PC-3 (cell line): ENCODE data around the gene CCBE1. TPM values are rescaled to one million over a fixed set of nuclear protein-coding genes. Genes with fewer than 3 reads are reported as not detected.

Source experiments
- ATAC-seq: fragments of 200-7000 bp; cut with Tn5 transposase; 2 replicates; pipeline ENCODE4 v1.9.1; 2020; ENCODE audit warnings: mild to moderate bottlenecking, moderate library complexity
- BruUV-seq: library from RNA; stranded (reverse); fragments of 400-500 nt; replicated peaks from 2 replicates; lab custom pipeline; 2021; lab: Mats Ljungman, UMichigan
- CTCF ChIA-PET: fragments of 300-600 bp; sonication (Branson Sonifier 250); formaldehyde crosslinking; loops from one replicate; lab custom pipeline; 2022; ENCODE audit warnings: antibody characterized with exemption; lab: Charles Lee
- POLR2A ChIA-PET: fragments of 300-600 bp; sonication (Branson Sonifier 250); formaldehyde crosslinking; loops from one replicate; lab custom pipeline; 2022; ENCODE audit warnings: antibody characterized with exemption; ENCODE audit not compliant: unreplicated experiment; lab: Charles Lee
- DNase-seq: peaks from one replicate; pipeline ENCODE4 v3.0.0-alpha.2; 2015
- H2AFZ ChIP-seq: fragments of 300-600 bp; sonication (generic); 2 replicates; pipeline ENCODE4 v1.6.0; 2016; ENCODE audit warnings: antibody characterized with exemption, low read length
- H3F3A ChIP-seq: fragments of 300-600 bp; sonication (generic); one replicate; pipeline ENCODE4 v1.6.0; 2017; ENCODE audit warnings: antibody characterized with exemption, low read length, control low read depth, mild to moderate bottlenecking; ENCODE audit not compliant: unreplicated experiment
- H3K27ac ChIP-seq: fragments of 300-600 bp; sonication (generic); 2 replicates; pipeline ENCODE4 v1.5.1; 2016; ENCODE audit warnings: mild to moderate bottlenecking, low read length
- H3K27me3 ChIP-seq: fragments of 300-600 bp; sonication (generic); 2 replicates; pipeline ENCODE4 v1.6.1; 2016; ENCODE audit warnings: low read length, mixed read lengths
- H3K36me3 ChIP-seq: fragments of 300-600 bp; sonication (generic); 2 replicates; pipeline ENCODE4 v1.6.1; 2016; ENCODE audit warnings: low read depth, mixed run types, low read length, mixed read lengths
- H3K4me1 ChIP-seq: fragments of 300-600 bp; sonication (generic); 2 replicates; pipeline ENCODE4 v1.5.1; 2016; ENCODE audit warnings: low read length; ENCODE audit not compliant: insufficient read depth
- H3K4me2 ChIP-seq: fragments of 300-600 bp; sonication (generic); 2 replicates; pipeline ENCODE4 v1.6.0; 2016; ENCODE audit warnings: low read length
- H3K4me3 ChIP-seq: fragments of 300-600 bp; sonication (generic); 2 replicates; pipeline ENCODE4 v1.5.1; 2016; ENCODE audit warnings: mild to moderate bottlenecking, low read length, mixed read lengths
- H3K79me2 ChIP-seq: fragments of 300-600 bp; sonication (generic); 2 replicates; pipeline ENCODE4 v1.6.1; 2017; ENCODE audit warnings: low read length, mixed read lengths
- H3K9ac ChIP-seq: fragments of 300-600 bp; sonication (generic); 2 replicates; pipeline ENCODE4 v1.6.0; 2016; ENCODE audit warnings: mild to moderate bottlenecking, low read length
- H3K9me2 ChIP-seq: fragments of 300-600 bp; sonication (generic); replicated peaks from 2 replicates; pipeline ENCODE4 v1.6.1; 2016; ENCODE audit warnings: mixed run types, low read length, mixed read lengths
- H3K9me3 ChIP-seq: fragments of 300-600 bp; sonication (generic); 2 replicates; pipeline ENCODE4 v1.6.1; 2016; ENCODE audit warnings: low read length, mixed read lengths
- H4K20me1 ChIP-seq: fragments of 300-600 bp; sonication (generic); 2 replicates; pipeline ENCODE4 v1.6.1; 2016; ENCODE audit warnings: low read length, mixed read lengths
- CTCF ChIP-seq: fragments of 300-600 bp; sonication (generic); conservative IDR thresholded peaks from 2 replicates; pipeline ENCODE4 v1.5.1; 2017; ENCODE audit warnings: antibody characterized with exemption, low read depth, mild to moderate bottlenecking, low read length
- EZH2 ChIP-seq: fragments of 300-600 bp; sonication (generic); IDR thresholded peaks from one replicate; pipeline ENCODE4 v1.6.1; 2017; ENCODE audit warnings: antibody characterized with exemption, mild to moderate bottlenecking, low read length; ENCODE audit not compliant: unreplicated experiment
- EZH2phosphoT487 ChIP-seq: fragments of 300-600 bp; sonication (generic); IDR thresholded peaks from 2 replicates; pipeline ENCODE4 v1.6.1; 2018; ENCODE audit warnings: mild to moderate bottlenecking, antibody characterized with exemption, low read length, borderline replicate concordance
- intact Hi-C: fragments of 100-400 bp; cut with micrococcal nuclease; formaldehyde crosslinking; loops from 2 replicates; pipeline ENCODE4 v1.9.0; 2023
- total RNA-seq: library from RNA; depleted of rRNA; stranded (reverse); fragments of >200 nt; gene quantifications from 2 replicates; pipeline ENCODE4 v1.2.3, GENCODE V29; 2014

Gene CCBE1
- total RNA-seq, 1 experiment from 2014 or later: 13.9 TPM

DNA sequence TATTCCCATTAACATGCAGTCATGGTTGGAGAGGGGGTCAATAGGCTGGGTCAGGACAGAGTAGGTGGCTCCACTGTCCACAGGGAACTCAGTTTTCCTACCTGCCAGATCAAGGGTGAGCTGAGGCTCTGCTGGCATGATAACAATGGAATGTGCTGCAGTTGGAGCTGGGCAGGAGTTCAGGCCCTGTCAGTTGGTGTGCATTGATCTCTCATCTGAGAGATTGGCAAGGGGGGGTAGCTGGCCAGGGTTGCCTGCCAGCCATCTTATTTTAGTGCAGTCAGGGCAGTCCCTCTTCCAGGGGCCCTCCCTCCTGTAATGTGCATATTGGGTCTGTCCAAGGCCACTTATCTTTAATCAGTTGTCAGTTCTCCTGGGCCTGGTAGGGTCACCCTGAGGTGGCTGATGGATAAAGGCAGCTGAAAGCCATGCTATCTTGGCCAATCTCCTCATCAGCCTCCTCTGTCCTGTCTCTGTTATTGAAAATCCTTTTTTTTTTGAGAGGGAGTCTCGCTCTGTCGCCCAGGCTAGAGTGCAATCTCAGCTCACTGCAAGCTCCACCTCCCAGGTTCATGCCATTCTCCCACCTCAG lies 38.1 kb upstream of the CCBE1 start:
- ChIA-PET POLR2A (no interaction called here), CTCF (no interaction called here)
- H3K36me3 ChIP-seq: no peaks in the 10 kb centered on the region
- no peaks in the 10 kb centered on the region for H3K27me3 ChIP-seq
- H3K4me2 ChIP-seq: no peak overlapping the region
- intact Hi-C loops: no loop called here
- no peak for DNase-seq
- peaks cover 11% of the 10 kb centered on the region for H3K4me1 ChIP-seq
- H4K20me1 ChIP-seq: no peaks in the 10 kb centered on the region
- H3F3A ChIP-seq: peaks cover 3% of the 10 kb centered on the region
- H3K9ac ChIP-seq: no peak overlapping the region
- no TSS peak for BruUV-seq
- no peak for ATAC-seq
- no peaks in the 10 kb centered on the region for H3K9me3 ChIP-seq
- TF ChIP-seq EZH2 (no peak), EZH2phosphoT487 (no peak), CTCF (no peak)
- no peak overlapping the region for H3K4me3 ChIP-seq
- H2AFZ ChIP-seq: no peak overlapping the region
- H3K9me2 ChIP-seq: no peaks in the 10 kb centered on the region
- no peaks in the 10 kb centered on the region for H3K79me2 ChIP-seq
- H3K27ac ChIP-seq: no peak overlapping the region

- Histone ChIP-seq H3K9ac (no peak overlapping the region), H3K36me3 (no peaks in the 10 kb centered on the region), H3K4me3 (no peak overlapping the region), H4K20me1 (no peaks in the 10 kb centered on the region), H3K9me2 (no peaks in the 10 kb centered on the region), H3K79me2 (no peaks in the 10 kb centered on the region), H2AFZ (no peak overlapping the region), H3K4me1 (peaks cover 29% of the 10 kb centered on the region), H3K27ac (no peak overlapping the region), H3K9me3 (no peaks in the 10 kb centered on the region), H3K27me3 (no peaks in the 10 kb centered on the region), H3K4me2 (no peak overlapping the region), H3F3A (peaks cover 6% of the 10 kb centered on the region)
- ChIA-PET POLR2A (interaction anchor here (1.1 kb wide), 1 partner anchor 36 kb away, joined by 5 read pairs; the partner anchor contains the start of gene CCBE1), CTCF (no interaction called here)
- intact Hi-C loops: loop anchor here (5.0 kb wide), 1 partner anchor 36 kb away; the partner anchor contains the start of gene CCBE1
- no TSS peak for BruUV-seq
- no peak for DNase-seq
- no peak for ATAC-seq
- TF ChIP-seq EZH2phosphoT487: no peak
- TF ChIP-seq EZH2: no peak
- TF ChIP-seq CTCF: no peak
These were observed 36.2 kb upstream of the CCBE1 start for GRCh38 chr18:59733421-59733820.

GRCh38 chr18:59730896-59731295 lies 33.7 kb upstream of the CCBE1 start:
- Histone ChIP-seq H4K20me1 (no peaks in the 10 kb centered on the region), H3K27ac (peak overlapping the region; percentile 84), H3K4me2 (no peak overlapping the region), H3K4me1 (peaks cover 34% of the 10 kb centered on the region), H3K36me3 (no peaks in the 10 kb centered on the region), H3F3A (peaks cover 6% of the 10 kb centered on the region), H3K4me3 (no peak overlapping the region), H3K9ac (no peak overlapping the region), H2AFZ (no peak overlapping the region), H3K27me3 (no peaks in the 10 kb centered on the region), H3K9me3 (no peaks in the 10 kb centered on the region), H3K9me2 (no peaks in the 10 kb centered on the region), H3K79me2 (no peaks in the 10 kb centered on the region)
- no TSS peak for BruUV-seq
- ChIA-PET CTCF (interaction anchor here (0.6 kb wide), 1 partner anchor 229 kb away, joined by 3 read pairs; no protein-coding TSS in a partner anchor), POLR2A (no interaction called here)
- DNase-seq (no peak), ATAC-seq (no peak)
- TF ChIP-seq EZH2phosphoT487 (no peak), EZH2 (no peak), CTCF (no peak)
- intact Hi-C loops: loop anchor here (5.0 kb wide), 1 partner anchor 34 kb away; the partner anchor contains the start of gene CCBE1
